Measurements from ENCODE around the gene LUC7L3.
"Not testable (repeated sequence)": the region's sequence is repeated elsewhere in the genome, so short reads cannot be mapped to it uniquely, and the experiment has no call there.

The LUC7L3 gene

GRCh38 chr17:50710650-50711049, 8.8 kb upstream of the LUC7L3 start:
- DNase-seq = no peak

GRCh38 chr17:50712641-50713040, 6.8 kb upstream of the LUC7L3 start:
- no peak for DNase-seq

GRCh38 chr17:50715471-50715870, 3.9 kb upstream of the LUC7L3 start:
- DNase-seq = no peak

- DNase-seq = no peak
Measured at GRCh38 chr17:50719924-50720794, 756 bp downstream of the LUC7L3 start.

- DNase-seq = peak; percentile 20
Measured at GRCh38 chr17:50721194-50722010, 2.0 kb downstream of the LUC7L3 start.

- DNase-seq = no peak
Measured at GRCh38 chr17:50722746-50723145, 3.3 kb downstream of the LUC7L3 start.

- not testable (repeated sequence) for DNase-seq
Measured at GRCh38 chr17:50724622-50725021, 5.2 kb downstream of the LUC7L3 start.

- no peak for DNase-seq
Measured at GRCh38 chr17:50725769-50726655, 6.6 kb downstream of the LUC7L3 start.

GRCh38 chr17:50728112-50728429, 8.7 kb downstream of the LUC7L3 start:
- no peak for DNase-seq

- DNase-seq = no peak
Measured at GRCh38 chr17:50728881-50729765, 9.7 kb downstream of the LUC7L3 start.

- DNase-seq = no peak
Measured at GRCh38 chr17:50731575-50732460, 12.4 kb downstream of the LUC7L3 start.

GRCh38 chr17:50735287-50735686, 15.9 kb downstream of the LUC7L3 start:
- DNase-seq = no peak

GRCh38 chr17:50737118-50737698, 17.8 kb downstream of the LUC7L3 start:
- DNase-seq = no peak

- no peak for DNase-seq
Measured at GRCh38 chr17:50739098-50739497, 19.7 kb downstream of the LUC7L3 start.

- no peak for DNase-seq
Measured at GRCh38 chr17:50745631-50746030, 26.2 kb downstream of the LUC7L3 start.

GRCh38 chr17:50749245-50749644, 29.8 kb downstream of the LUC7L3 start:
- no peak for DNase-seq

- DNase-seq = no peak
Measured at GRCh38 chr17:50754521-50754920, 35.1 kb downstream of the LUC7L3 start.

GRCh38 chr17:50758524-50758923, 39.1 kb downstream of the LUC7L3 start:
- no peak for DNase-seq

GRCh38 chr17:50758989-50759544, 39.7 kb downstream of the LUC7L3 start:
- no peak for DNase-seq

- no peak for DNase-seq
Measured at GRCh38 chr17:50762177-50762576, 42.8 kb downstream of the LUC7L3 start.
